HL-60 (cell line): ENCODE data around the gene PTTG1IP2.

Source experiments
- CTCF ChIP-seq: IDR thresholded peaks from one replicate; pipeline ENCODE4 v1.5.1; 2011; ENCODE audit warnings: low read length, control low read depth, inconsistent platforms; ENCODE audit not compliant: insufficient read depth
- POLR2AphosphoS5 ChIP-seq: IDR thresholded peaks from 2 replicates; pipeline ENCODE4 v1.6.1; 2012; ENCODE audit warnings: low read depth
- REST ChIP-seq: IDR thresholded peaks from 2 replicates; pipeline ENCODE4 v1.6.1; 2012; ENCODE audit warnings: low read depth; ENCODE audit not compliant: insufficient replicate concordance

- TF ChIP-seq POLR2AphosphoS5 (no peak), CTCF (no peak), REST (no peak)
These were observed 23.8 kb upstream of the PTTG1IP2 start for GRCh38 chr7:90445633-90446032.
